ENCODE data around the gene UROC1.
A peak's percentile ranks its signal among the peaks of the same experiment; 100 is the strongest.

Gene UROC1

GRCh38 chr3:126478581-126479310 lies 38.8 kb downstream of the UROC1 start:
- DNase-seq (ENCODE audit: low read depth), result no peak

- no peak for DNase-seq (ENCODE audit: low read depth)
These were observed 40.6 kb downstream of the UROC1 start for GRCh38 chr3:126477061-126477380.

GRCh38 chr3:126476166-126477060 lies 41.2 kb downstream of the UROC1 start:
- no peak for DNase-seq (ENCODE audit: low read depth)

- peak; percentile 91 for DNase-seq (ENCODE audit: low read depth)
These were observed 42.0 kb downstream of the UROC1 start, which contains the start of gene ZXDC for GRCh38 chr3:126475413-126476114. Gene ZXDC, minus strand, starts transcription at chr3:126475891. Its CDS starts 26 bp downstream, at chr3:126475865.

- peak; percentile 17 for DNase-seq (ENCODE audit: low read depth)
These were observed 42.8 kb downstream of the UROC1 start for GRCh38 chr3:126474498-126475412.

- no peak for DNase-seq (ENCODE audit: low read depth)
These were observed 44.0 kb downstream of the UROC1 start for GRCh38 chr3:126473292-126474168.

- no peak for DNase-seq (ENCODE audit: low read depth)
These were observed 45.1 kb downstream of the UROC1 start for GRCh38 chr3:126472277-126473006.

GRCh38 chr3:126469479-126469878 lies 48.1 kb downstream of the UROC1 start:
- DNase-seq (ENCODE audit: low read depth), result no peak

GRCh38 chr3:126468028-126468891 lies 49.3 kb downstream of the UROC1 start:
- no peak for DNase-seq (ENCODE audit: low read depth)

- DNase-seq (ENCODE audit: low read depth), result no peak
These were observed 50.0 kb downstream of the UROC1 start for GRCh38 chr3:126467611-126467955.

- no peak for DNase-seq (ENCODE audit: low read depth)
These were observed 50.5 kb downstream of the UROC1 start for GRCh38 chr3:126466886-126467610.

GRCh38 chr3:126465928-126466544 lies 51.5 kb downstream of the UROC1 start:
- no peak for DNase-seq (ENCODE audit: low read depth)

- no peak for DNase-seq (ENCODE audit: low read depth)
These were observed 52.6 kb downstream of the UROC1 start for GRCh38 chr3:126464997-126465396.

GRCh38 chr3:126464494-126464893 lies 53.1 kb downstream of the UROC1 start:
- DNase-seq (ENCODE audit: low read depth), result no peak

- no peak for DNase-seq (ENCODE audit: low read depth)
These were observed 53.5 kb downstream of the UROC1 start for GRCh38 chr3:126464093-126464492.

- DNase-seq (ENCODE audit: low read depth), result no peak
These were observed 54.1 kb downstream of the UROC1 start for GRCh38 chr3:126463521-126463920.

- no peak for DNase-seq (ENCODE audit: low read depth)
These were observed 56.0 kb downstream of the UROC1 start for GRCh38 chr3:126461450-126462070.
